Heart left ventricle (tissue), 13 donors: ENCODE results near the gene SUGP2.

Source experiments
- CTCF ChIP-seq, 12 donors: fragments of 200-600 bp; sonication (generic) in 4 of 12; IDR thresholded peaks; one replicate each; pipeline versions ENCODE4 v1.5.0 to v1.8.0; 2018 to 2022; ENCODE audit warnings: antibody characterized with exemption in 12 of 12, mild to moderate bottlenecking in 5 of 12
- POLR2A ChIP-seq, 2 donors: fragments of 450-650 bp; IDR thresholded peaks; one replicate each; pipeline ENCODE4 v1.6.1; 2017; ENCODE audit warnings: antibody characterized with exemption in 2 of 2, mild to moderate bottlenecking in 2 of 2, moderate library complexity in 2 of 2
- donor health status: ischemic (EF 13 %, LVEDD 7.1; RV severe dilation, severe dysfunction).
- donor health status: DM: no; HTN: yes; CAD: no.
- donor health status: DM: no; HTN: no; CAD: no.
- donor health status: ischemic (EF 25% LVEDD 6.9; RV normal size, moderate dysfunction).
- donor health status: ischemic (EF 25% LVEDD 5.7; RV mildly dilated, moderate dysfunction).
- donor health status: ischemic (EF 35%, LVEDD 5.7; RV mildly dilated, moderate dysfunction).
- donor health status: nonischemic (EF 11% LVEDD 7.7; RV severe dilation, severe dysfunction).
- donor health status: DM: yes; HTN: yes; CAD: no.
- donor health status: PGD.
- donor health status: ischemic (EF 29% LVEDD 5.4; RV normal size, mild dysfunction).
- donor health status: nonischemic (EF 23%, LVEDD 6.1; RV moderate dilation, normal function).

DNA sequence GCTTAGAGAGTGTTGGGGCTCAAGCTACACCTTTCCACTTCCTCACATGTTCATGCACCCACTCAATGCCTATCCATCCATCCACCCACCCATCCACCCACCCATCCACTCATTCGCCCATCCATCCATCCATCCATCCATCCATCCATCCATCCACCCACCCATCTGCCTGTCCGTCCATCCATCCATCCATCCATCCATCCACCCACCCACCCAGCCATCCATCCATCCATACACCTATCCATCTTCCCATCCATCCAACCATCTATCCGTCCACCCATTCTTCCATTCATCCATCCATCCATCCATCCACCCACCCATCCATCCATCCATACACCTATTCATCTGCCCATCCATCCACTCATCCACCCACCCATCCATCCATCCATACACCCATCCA, 79.2 kb downstream of the SUGP2 start:
- TF ChIP-seq CTCF (IDR thresholded peaks at IDR 0.05): no peak
- no peak for TF ChIP-seq POLR2A (IDR thresholded peaks at IDR 0.05)
